Central memory CD8-positive, alpha-beta T cell (primary cell): ENCODE measurements around the gene FIBCD1.

Source experiments
- ATAC-seq: fragments of 150-1000 bp; cut with Tn5 transposase; replicated peaks from 2 replicates; pipeline ENCODE4 v1.10.0; 2022; ENCODE audit warnings: mild to moderate bottlenecking, moderate FRiP score, moderate number of reproducible peaks; ENCODE audit not compliant: poor library complexity, severe bottlenecking; ENCODE audit errors: extremely low read depth
- DNase-seq, 2 donors: peaks; one replicate each; pipeline ENCODE4 v3.0.0; 2021; ENCODE audit warnings: low spot score in 2 of 2
- H3K27ac Mint-ChIP-seq: one replicate; pipeline ENCODE4 v1.8.0; 2022; ENCODE audit warnings: low read depth, mild to moderate bottlenecking, moderate library complexity, mixed read lengths
- H3K27me3 Mint-ChIP-seq: one replicate; pipeline ENCODE4 v1.8.0; 2022; ENCODE audit warnings: mixed read lengths
- H3K36me3 Mint-ChIP-seq: one replicate; pipeline ENCODE4 v1.8.0; 2022; ENCODE audit warnings: mild to moderate bottlenecking, moderate library complexity, mixed read lengths; ENCODE audit not compliant: insufficient read depth
- H3K4me1 Mint-ChIP-seq: one replicate; pipeline ENCODE4 v1.8.0; 2022; ENCODE audit warnings: mixed read lengths
- H3K4me3 Mint-ChIP-seq: one replicate; pipeline ENCODE4 v1.8.0; 2022; ENCODE audit warnings: mild to moderate bottlenecking, moderate library complexity, mixed read lengths
- H3K9me3 Mint-ChIP-seq: one replicate; pipeline ENCODE4 v1.8.0; 2022; ENCODE audit warnings: mixed read lengths

FIBCD1 gene

GRCh38 chr9:130906735-130907416, 32.2 kb downstream of the FIBCD1 start:
- H3K27ac Mint-ChIP-seq = no peak overlapping the region
- ATAC-seq (no peak), DNase-seq (no peak)
- H3K36me3 Mint-ChIP-seq = peaks cover 2% of the 10 kb centered on the region
- H3K4me3 Mint-ChIP-seq = no peak overlapping the region
- H3K27me3 Mint-ChIP-seq = peaks cover 39% of the 10 kb centered on the region
- no peaks in the 10 kb centered on the region for H3K9me3 Mint-ChIP-seq
- H3K4me1 Mint-ChIP-seq = no peaks in the 10 kb centered on the region

GRCh38 chr9:130905902-130906734, 32.9 kb downstream of the FIBCD1 start:
- ATAC-seq (no peak), DNase-seq (no peak)
- Mint-ChIP-seq H3K9me3 (no peaks in the 10 kb centered on the region), H3K4me1 (no peaks in the 10 kb centered on the region), H3K36me3 (peaks cover 2% of the 10 kb centered on the region), H3K27me3 (peaks cover 39% of the 10 kb centered on the region), H3K27ac (no peak overlapping the region), H3K4me3 (no peak overlapping the region)

GRCh38 chr9:130905125-130905901, 33.7 kb downstream of the FIBCD1 start:
- peaks cover 47% of the 10 kb centered on the region for H3K27me3 Mint-ChIP-seq
- H3K9me3 Mint-ChIP-seq = no peaks in the 10 kb centered on the region
- ATAC-seq = no peak
- no peak for DNase-seq
- H3K27ac Mint-ChIP-seq = no peak overlapping the region
- H3K4me3 Mint-ChIP-seq = no peak overlapping the region
- H3K4me1 Mint-ChIP-seq = no peaks in the 10 kb centered on the region
- peaks cover 2% of the 10 kb centered on the region for H3K36me3 Mint-ChIP-seq

- no peak overlapping the region for H3K27ac Mint-ChIP-seq
- DNase-seq = no peak
- no peaks in the 10 kb centered on the region for H3K9me3 Mint-ChIP-seq
- no peaks in the 10 kb centered on the region for H3K4me1 Mint-ChIP-seq
- peaks cover 3% of the 10 kb centered on the region for H3K36me3 Mint-ChIP-seq
- ATAC-seq = no peak
- H3K27me3 Mint-ChIP-seq = peaks cover 52% of the 10 kb centered on the region
- H3K4me3 Mint-ChIP-seq = no peak overlapping the region
Measured at GRCh38 chr9:130904070-130905044, 34.7 kb downstream of the FIBCD1 start.

- Mint-ChIP-seq H3K36me3 (peaks cover 3% of the 10 kb centered on the region), H3K9me3 (no peaks in the 10 kb centered on the region), H3K4me3 (no peak overlapping the region), H3K4me1 (no peaks in the 10 kb centered on the region), H3K27me3 (peaks cover 52% of the 10 kb centered on the region), H3K27ac (no peak overlapping the region)
- ATAC-seq = no peak
- no peak for DNase-seq
Measured at GRCh38 chr9:130903194-130904069, 35.6 kb downstream of the FIBCD1 start.

GRCh38 chr9:130902204-130903185, 36.6 kb downstream of the FIBCD1 start:
- no peaks in the 10 kb centered on the region for H3K9me3 Mint-ChIP-seq
- H3K36me3 Mint-ChIP-seq = peaks cover 3% of the 10 kb centered on the region
- H3K4me3 Mint-ChIP-seq = no peak overlapping the region
- H3K4me1 Mint-ChIP-seq = no peaks in the 10 kb centered on the region
- ATAC-seq (no peak), DNase-seq (no peak)
- peaks cover 48% of the 10 kb centered on the region for H3K27me3 Mint-ChIP-seq
- no peak overlapping the region for H3K27ac Mint-ChIP-seq

GRCh38 chr9:130901498-130902203, 37.4 kb downstream of the FIBCD1 start:
- Mint-ChIP-seq H3K9me3 (no peaks in the 10 kb centered on the region), H3K27ac (no peak overlapping the region), H3K27me3 (peaks cover 41% of the 10 kb centered on the region), H3K36me3 (peaks cover 3% of the 10 kb centered on the region), H3K4me1 (no peaks in the 10 kb centered on the region), H3K4me3 (no peak overlapping the region)
- DNase-seq (no peak), ATAC-seq (no peak)

GRCh38 chr9:130900701-130901497, 38.1 kb downstream of the FIBCD1 start:
- Mint-ChIP-seq H3K4me3 (no peak overlapping the region), H3K27ac (no peak overlapping the region), H3K9me3 (no peaks in the 10 kb centered on the region), H3K36me3 (peaks cover 3% of the 10 kb centered on the region), H3K4me1 (no peaks in the 10 kb centered on the region), H3K27me3 (peaks cover 34% of the 10 kb centered on the region)
- ATAC-seq = no peak
- no peak for DNase-seq

GRCh38 chr9:130899051-130899748, 39.8 kb downstream of the FIBCD1 start:
- no peak for ATAC-seq
- Mint-ChIP-seq H3K4me3 (no peak overlapping the region), H3K4me1 (no peaks in the 10 kb centered on the region), H3K9me3 (no peaks in the 10 kb centered on the region), H3K36me3 (peaks cover 2% of the 10 kb centered on the region), H3K27ac (no peak overlapping the region), H3K27me3 (peaks cover 21% of the 10 kb centered on the region)
- no peak for DNase-seq
